SK-N-SH (cell line): ENCODE data around the gene APP.

Experiments used
- CTCF ChIP-seq: fragments of 200-600 bp; sonication (generic); IDR thresholded peaks from 2 replicates; pipeline ENCODE4 v1.6.1; 2017; ENCODE audit warnings: antibody characterized with exemption, mild to moderate bottlenecking, moderate library complexity
- EP300 ChIP-seq, 2 experiments: IDR thresholded peaks; 2 replicates each; pipeline versions ENCODE4 v1.4.0 to v1.6.1; 2012; ENCODE audit warnings: borderline replicate concordance in 1 of 2, low read depth in 1 of 2, low read length in 1 of 2
- EZH2phosphoT487 ChIP-seq: fragments of 200-600 bp; sonication (generic); IDR thresholded peaks from 2 replicates; pipeline ENCODE4 v1.6.1; 2017; ENCODE audit warnings: low read depth, mixed run types, mild to moderate bottlenecking, antibody characterized with exemption, moderate library complexity, borderline replicate concordance
- FOXJ3 ChIP-seq: sonication (generic); formaldehyde crosslinking; IDR thresholded peaks from 2 replicates; pipeline ENCODE4 v1.5.1; 2020; ENCODE audit warnings: mild to moderate bottlenecking, missing genetic modification reagents
- FOXM1 ChIP-seq: IDR thresholded peaks from 2 replicates; pipeline ENCODE4 v1.4.0; 2012; ENCODE audit warnings: low read depth, mild to moderate bottlenecking
- GABPA ChIP-seq: IDR thresholded peaks from 2 replicates; pipeline ENCODE4 v1.4.0; 2012; ENCODE audit warnings: low read depth, mild to moderate bottlenecking
- MAX ChIP-seq: IDR thresholded peaks from 2 replicates; pipeline ENCODE4 v1.4.0; 2012; ENCODE audit warnings: low read depth
- NRF1 ChIP-seq: IDR thresholded peaks from 2 replicates; pipeline ENCODE4 v1.6.1; 2012; ENCODE audit warnings: low read depth, mild to moderate bottlenecking, low read length
- POLR2AphosphoS5 ChIP-seq: IDR thresholded peaks from 2 replicates; pipeline ENCODE4 v1.6.1; 2012; ENCODE audit warnings: low read depth, low read length
- REST ChIP-seq: IDR thresholded peaks from 2 replicates; pipeline ENCODE4 v1.6.1; 2012; ENCODE audit warnings: mild to moderate bottlenecking, low read depth, low read length, moderate library complexity
- RFX5 ChIP-seq: IDR thresholded peaks from 2 replicates; pipeline ENCODE4 v1.6.1; 2012; ENCODE audit warnings: mild to moderate bottlenecking, improper control_type of control experiment, low read length
- USF2 ChIP-seq: fragments of 150-350 bp; IDR thresholded peaks from 2 replicates; pipeline ENCODE4 v1.6.1; 2017; ENCODE audit warnings: antibody characterized with exemption, low read length, low read depth, borderline replicate concordance

GRCh38 chr21:25863747-25864146 lies 306.8 kb downstream of the APP start:
- TF ChIP-seq CTCF (no peak), MAX (no peak), REST (no peak), EP300 (IDR thresholded peaks at IDR 0.05; ENCODE audit: borderline replicate concordance in 1 of 2, low read depth in 1 of 2, low read length in 1 of 2) (no peak), NRF1 (no peak), USF2 (no peak), POLR2AphosphoS5 (no peak), RFX5 (no peak), EZH2phosphoT487 (no peak), GABPA (no peak), FOXJ3 (CRISPR knock-in tag) (no peak), FOXM1 (no peak)
